K562 (cell line): ENCODE results near the gene CALCOCO2. TPM values are rescaled to one million over a fixed set of nuclear protein-coding genes. Genes with fewer than 3 reads are reported as not detected.

Experiments
- ATAC-seq: fragments of 200-7000 bp; cut with Tn5 transposase; 3 replicates; pipeline ENCODE4 v1.9.1; 2020; ENCODE audit warnings: moderate library complexity
- BruUV-seq: library from RNA; stranded (reverse); fragments of 400-500 nt; replicated peaks from 2 replicates; lab custom pipeline; 2021; lab: Mats Ljungman, UMichigan
- CTCF ChIA-PET: fragments of 300-600 bp; formaldehyde crosslinking; extraction: SDS; loops from one replicate; lab custom pipeline; 2021; ENCODE audit warnings: low intra/inter-chr PET ratio; lab: Yijun Ruan, JAX
- POLR2A ChIA-PET: fragments of 300-600, 350-650 bp; sonication (Branson Sonifier 250); formaldehyde crosslinking; extraction: SDS; loops from one replicate; lab custom pipeline; 2021; ENCODE audit warnings: antibody characterized with exemption, inconsistent platforms; lab: Yijun Ruan, JAX
- DNase-seq, 4 experiments: peaks; one replicate each; pipeline versions ENCODE4 v3.0.0 to v3.0.0-alpha.2; 2011 to 2018; ENCODE audit warnings: low spot score in 3 of 4, mixed read lengths in 3 of 4; ENCODE audit errors: extremely low read depth in 1 of 4
- FAIRE-seq: peaks from 2 replicates; lab custom pipeline; 2011; peaks lifted over from hg19 to GRCh38; lab: Jason Lieb, UNC
- H2AFZ ChIP-seq: 2 replicates; pipeline ENCODE4 v1.6.0; 2011; ENCODE audit warnings: low read depth, low read length, control low read depth, inconsistent platforms
- H3K27ac ChIP-seq: fragments of 200-600 bp; 3 replicates; pipeline ENCODE4 v1.8.0; 2011; ENCODE audit warnings: low read depth, mild to moderate bottlenecking, control low read depth, inconsistent platforms, low read length, moderate library complexity, mixed read lengths; ENCODE audit errors: extremely low read depth
- H3K27me3 ChIP-seq, 2 experiments: fragments of 300-600 bp in 1 of 2; 2 replicates in 1 of 2; 3 replicates in 1 of 2; pipeline versions ENCODE4 v1.6.0 to v1.8.0; 2011; ENCODE audit warnings: inconsistent platforms in 2 of 2, low read length in 2 of 2, mild to moderate bottlenecking in 1 of 2, mixed read lengths in 1 of 2, moderate library complexity in 1 of 2; ENCODE audit not compliant: control insufficient read depth in 2 of 2, insufficient read depth in 2 of 2
- H3K36me3 ChIP-seq: fragments of 300-600 bp; 3 replicates; pipeline ENCODE4 v1.8.0; 2011; ENCODE audit warnings: mild to moderate bottlenecking, low read length, inconsistent platforms; ENCODE audit not compliant: control insufficient read depth, insufficient read depth
- H3K4me1 ChIP-seq, 2 experiments: fragments of 200-600 bp in 1 of 2; replicated peaks in 1 of 2; 2 replicates in 1 of 2; 3 replicates in 1 of 2; pipeline versions ENCODE4 v1.5.1 to v1.8.0; 2011; ENCODE audit warnings: inconsistent platforms in 2 of 2, low read length in 2 of 2, mild to moderate bottlenecking in 1 of 2, mixed read lengths in 1 of 2, moderate library complexity in 1 of 2; ENCODE audit not compliant: control insufficient read depth in 2 of 2, insufficient read depth in 2 of 2
- H3K4me2 ChIP-seq: 2 replicates; pipeline ENCODE4 v1.6.1; 2011; ENCODE audit warnings: low read length, control low read depth, inconsistent platforms, mixed read lengths; ENCODE audit not compliant: insufficient read depth
- H3K4me3 ChIP-seq: fragments of 200-600 bp; sonication (generic), shearing (Covaris generic); 2 replicates; pipeline ENCODE4 v1.5.1; 2016; ENCODE audit warnings: control low read depth, inconsistent platforms
- H3K79me2 ChIP-seq: fragments of 200-600 bp; 3 replicates; pipeline ENCODE4 v1.8.0; 2011; ENCODE audit warnings: low read length, inconsistent platforms; ENCODE audit not compliant: control insufficient read depth, insufficient read depth
- H3K9ac ChIP-seq, 2 experiments: 2 replicates each; pipeline versions ENCODE4 v1.6.0 to v1.6.1; 2011; ENCODE audit warnings: low read depth in 2 of 2, low read length in 2 of 2, control low read depth in 1 of 2, inconsistent platforms in 1 of 2, mild to moderate bottlenecking in 1 of 2, mixed read lengths in 1 of 2; ENCODE audit not compliant: insufficient read depth in 1 of 2
- H3K9me1 ChIP-seq: one replicate; pipeline ENCODE4 v1.6.0; 2011; ENCODE audit warnings: inconsistent platforms, mild to moderate bottlenecking, low read length, moderate library complexity; ENCODE audit not compliant: control insufficient read depth, insufficient read depth
- H3K9me3 ChIP-seq: replicated peaks from 2 replicates; pipeline ENCODE4 v1.5.1; 2011; ENCODE audit warnings: low read depth, low read length, inconsistent platforms; ENCODE audit not compliant: control insufficient read depth, insufficient read depth
- H4K20me1 ChIP-seq: replicated peaks from 2 replicates; pipeline ENCODE4 v1.6.1; 2011; ENCODE audit warnings: low read length, inconsistent platforms, mixed read lengths; ENCODE audit not compliant: control insufficient read depth, insufficient read depth
- ARID1B ChIP-seq: fragments of 450-650 bp; IDR thresholded peaks from 2 replicates; pipeline ENCODE4 v1.6.1; 2016; ENCODE audit warnings: antibody characterized with exemption, mild to moderate bottlenecking, inconsistent platforms
- ATF2 ChIP-seq: sonication (generic); formaldehyde crosslinking; IDR thresholded peaks from 2 replicates; pipeline ENCODE4 v1.8.1; 2022; ENCODE audit warnings: missing genetic modification reagents
- FOSL1 ChIP-seq: fragments of 200-800 bp; sonication (Bioruptor generic); conservative IDR thresholded peaks from 2 replicates; pipeline ENCODE4 v1.6.1; 2016; ENCODE audit warnings: missing genetic modification characterization, missing compliant biosample characterization
- FOXK1 ChIP-seq: sonication (generic); formaldehyde crosslinking; IDR thresholded peaks from 2 replicates; pipeline ENCODE4 v1.8.0; 2022; ENCODE audit warnings: missing genetic modification reagents, mild to moderate bottlenecking, borderline replicate concordance
- HDAC6 ChIP-seq: IDR thresholded peaks from 2 replicates; pipeline ENCODE4 v1.6.1; 2012; ENCODE audit warnings: low read depth, mild to moderate bottlenecking, control low read depth, inconsistent platforms, low read length, moderate library complexity
- HMGN3 ChIP-seq: IDR thresholded peaks from 2 replicates; pipeline ENCODE4 v1.6.1; 2011; ENCODE audit warnings: borderline replicate concordance, low read depth, mild to moderate bottlenecking, mixed read lengths, low read length; ENCODE audit not compliant: insufficient read length; ENCODE audit errors: extremely low read depth
- L3MBTL2 ChIP-seq: fragments of 450-650 bp; IDR thresholded peaks from 2 replicates; pipeline ENCODE4 v1.6.1; 2016; ENCODE audit warnings: mild to moderate bottlenecking, moderate library complexity
- MXD1 ChIP-seq: fragments of 250-450 bp; sonication (Bioruptor Pico); IDR thresholded peaks from 2 replicates; pipeline ENCODE4 v1.8.0; 2021; ENCODE audit warnings: borderline replicate concordance, mild to moderate bottlenecking, moderate library complexity; ENCODE audit not compliant: poor library complexity, severe bottlenecking
- SLC30A9 ChIP-seq: fragments of 250-450 bp; sonication (Bioruptor Pico); IDR thresholded peaks from 2 replicates; pipeline ENCODE4 v1.8.0; 2022; ENCODE audit warnings: mild to moderate bottlenecking, moderate library complexity
- SMARCA4 ChIP-seq: fragments of 450-650 bp; IDR thresholded peaks from 2 replicates; pipeline ENCODE4 v1.6.1; 2016
- SOX6 ChIP-seq: fragments of 450-650 bp; IDR thresholded peaks from 2 replicates; pipeline ENCODE4 v1.6.1; 2014; ENCODE audit warnings: mild to moderate bottlenecking
- TCFL5 ChIP-seq: fragments of 250-450 bp; sonication (Bioruptor Pico); conservative IDR thresholded peaks from 2 replicates; pipeline ENCODE4 v1.6.1; 2021; ENCODE audit warnings: mild to moderate bottlenecking, moderate library complexity, matching md5 sums
- TGIF2 ChIP-seq: sonication (generic); formaldehyde crosslinking; IDR thresholded peaks from 2 replicates; pipeline ENCODE4 v1.8.1; 2022; ENCODE audit warnings: mild to moderate bottlenecking, missing genetic modification reagents, moderate library complexity
- U2AF2 ChIP-seq: fragments of 200-400 bp; formaldehyde crosslinking; optimal IDR thresholded peaks from 2 replicates; pipeline ENCODE3; 2017; ENCODE audit warnings: low read depth, mild to moderate bottlenecking, low read length
- ZC3H11A ChIP-seq: IDR thresholded peaks from 2 replicates; pipeline ENCODE4 v1.6.1; 2012; ENCODE audit warnings: low read depth, low read length, improper control_type of control experiment
- ZNF280A ChIP-seq: fragments of 450-650 bp; IDR thresholded peaks from 2 replicates; pipeline ENCODE4 v1.6.1; 2018; ENCODE audit warnings: mild to moderate bottlenecking, low read depth; ENCODE audit not compliant: partially characterized antibody
- ZNF717 ChIP-seq: fragments of 250-450 bp; sonication (Bioruptor Pico); IDR thresholded peaks from 2 replicates; pipeline ENCODE4 v1.5.0; 2021
- ZNF764 ChIP-seq: fragments of 250-450 bp; sonication (Bioruptor Pico); IDR thresholded peaks from 2 replicates; pipeline ENCODE4 v1.4.0; 2020; ENCODE audit warnings: low read depth, mild to moderate bottlenecking, moderate library complexity
- WGBS: fragments of 100-300 bp; shearing (Covaris generic); methylation state at CpG from one replicate; pipeline ENCODE4 v1.1.6; 2016; ENCODE audit warnings: low coverage, mixed read lengths; ENCODE audit not compliant: insufficient coverage; ENCODE audit errors: missing lambda C conversion rate; 5-methylcytosine and 5-hydroxymethylcytosine counted together
- in situ Hi-C: fragments of 300-500 bp; cut with MboI; formaldehyde crosslinking; loops from 4 replicates; pipeline ENCODE4 v1.15.0; 2018; ENCODE audit warnings: inconsistent platforms, mixed read lengths
- intact Hi-C: fragments of 100-400 bp; cut with micrococcal nuclease; formaldehyde crosslinking; loops from 2 replicates; pipeline ENCODE4 v1.14.2; 2022
- polyA plus RNA-seq, 8 experiments: library from polyadenylated mRNA; depleted of rRNA in 4 of 8; stranded (reverse) in 5 of 8; unstranded in 3 of 8; fragments of >200 nt; fragmentation: Nextera tagmentation in 2 of 8; fragmentation: Illumina TruSeq in 1 of 8; extraction: Ambion mirVana in 2 of 8; extraction: Trizol in 1 of 8; gene quantifications; 2 replicates each; pipeline versions ENCODE4 v1.2.1 to v1.2.3, GENCODE V29; 2011 to 2014; ENCODE audit warnings: inconsistent platforms in 1 of 8, missing spikeins in 1 of 8
- total RNA-seq, 7 experiments: library from RNA; depleted of rRNA in 6 of 7; stranded (reverse); fragments of >200 nt in 6 of 7; fragmentation: Illumina TruSeq in 2 of 7; extraction: Trizol in 2 of 7; gene quantifications; 2 replicates each; pipeline versions ENCODE4 v1.2.1 to v1.2.3, GENCODE V29; 2011 to 2021; ENCODE audit warnings: low replicate concordance in 1 of 7

Gene CALCOCO2
- total and polyA plus RNA-seq, 9 of the 15 experiments (the other 6 are each of a cell fraction or from before 2014, with no cell fraction given): 24.1 to 87.3 (median 67.5) TPM

- TF ChIP-seq HMGN3 (no peak), TGIF2 (no peak), TCFL5 (CRISPR knock-in tag) (no peak), ARID1B (peak; percentile 19; the same call in 1 of the 2 replicates), L3MBTL2 (no peak), SOX6 (peak; percentile 45), ZNF717 (no peak), ZNF764 (CRISPR knock-in tag) (no peak), FOXK1 (CRISPR knock-in tag) (no peak), SMARCA4 (no peak), HDAC6 (no peak), FOSL1 (tag) (0 out of 2 replicates have a peak, but pooled peaks have one; percentile 38), U2AF2 (no peak)
Measured at GRCh38 chr17:48809182-48809581, 21.7 kb upstream of the CALCOCO2 start (continued).

GRCh38 chr17:48812001-48812400 lies 18.8 kb upstream of the CALCOCO2 start:
- H3K79me2 ChIP-seq: no peaks in the 10 kb centered on the region
- H3K4me3 ChIP-seq: no peak overlapping the region
- intact Hi-C loops (no loop called here), in situ Hi-C loops (loop anchor here (10.0 kb wide), 1 partner anchor 223 kb away; no protein-coding TSS in a partner anchor)
- no peak overlapping the region for H3K9ac ChIP-seq
- H3K4me2 ChIP-seq: no peak overlapping the region
- ChIA-PET POLR2A (interaction anchor here (1.6 kb wide), 1 partner anchor 67 kb away, joined by 7 read pairs; no protein-coding TSS in a partner anchor), CTCF (interaction anchor here (0.5 to 4.5 kb wide), 2 partner anchors 65 to 66 kb away, joined by 6 to 43 read pairs; no protein-coding TSS in a partner anchor)
- ATAC-seq (no peak), FAIRE-seq (no peak), DNase-seq (no peak)
- 0% methylated on average over 2 of the region's 3 CpGs for WGBS
- H3K9me1 ChIP-seq: no peaks in the 10 kb centered on the region
- H3K4me1 ChIP-seq: peaks cover 0 to 6% of the 10 kb centered on the region in 2 experiments; a peak in 2 of 5 replicates
- no peak overlapping the region for H2AFZ ChIP-seq
- H3K27ac ChIP-seq: no peak overlapping the region
- H3K27me3 ChIP-seq: peaks cover 12 to 31% of the 10 kb centered on the region in 2 experiments; a peak in 4 of 5 replicates
- H3K36me3 ChIP-seq: no peaks in the 10 kb centered on the region
- BruUV-seq: no TSS peak
- H3K9me3 ChIP-seq: no peaks in the 10 kb centered on the region
- H4K20me1 ChIP-seq: no peaks in the 10 kb centered on the region
- TF ChIP-seq MXD1 (CRISPR knock-in tag): no peak
- no peak for TF ChIP-seq ZC3H11A
- no peak for TF ChIP-seq ATF2
- TF ChIP-seq SLC30A9: no peak
- TF ChIP-seq ZNF280A: no peak
